Measurements from ENCODE around the gene NECTIN1.

Gene NECTIN1

GRCh38 chr11:119710417-119710816 is 18.6 kb downstream of the NECTIN1 start:
- no peak for DNase-seq

DNA sequence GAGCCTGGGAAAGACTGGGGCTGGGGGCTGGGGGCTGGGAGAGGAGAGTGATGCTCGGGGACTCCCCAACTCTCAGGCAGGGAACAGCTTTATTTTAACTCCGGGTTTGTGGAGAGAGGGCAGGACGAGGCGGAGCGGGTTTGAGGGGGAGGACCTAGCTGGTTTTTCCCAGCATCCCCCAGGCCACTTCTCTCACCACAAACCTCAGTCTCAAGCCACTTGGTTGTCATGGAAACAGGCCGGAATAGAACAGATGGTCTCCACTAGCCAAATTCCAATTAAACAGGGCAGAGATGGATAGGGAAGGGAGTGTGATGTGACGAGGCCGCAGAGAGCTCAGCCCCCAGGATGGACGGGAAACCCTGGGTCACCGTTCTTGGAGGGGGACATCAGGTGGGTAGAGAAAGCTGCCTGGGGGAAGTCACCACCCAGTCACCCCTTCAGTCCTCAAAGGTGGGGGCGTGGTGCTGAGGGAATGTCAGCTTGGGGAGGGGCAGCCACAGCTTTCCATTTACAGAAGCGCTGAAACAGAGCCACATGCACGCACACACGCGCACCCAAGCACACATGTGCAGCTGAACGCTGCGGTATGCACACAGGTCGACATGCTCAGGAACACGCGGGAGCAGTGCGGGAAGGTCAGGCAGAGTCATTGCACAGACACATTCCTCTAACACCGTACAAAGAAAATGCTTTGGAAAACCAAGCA is 19.2 kb downstream of the NECTIN1 start:
- DNase-seq = no peak

- DNase-seq = no peak
These were observed 19.8 kb downstream of the NECTIN1 start for GRCh38 chr11:119709171-119709570.

GRCh38 chr11:119708384-119708783 is 20.6 kb downstream of the NECTIN1 start:
- DNase-seq = no peak

GRCh38 chr11:119706887-119707286 is 22.1 kb downstream of the NECTIN1 start:
- no peak for DNase-seq

GRCh38 chr11:119706029-119706428 is 23.0 kb downstream of the NECTIN1 start:
- no peak for DNase-seq

DNA sequence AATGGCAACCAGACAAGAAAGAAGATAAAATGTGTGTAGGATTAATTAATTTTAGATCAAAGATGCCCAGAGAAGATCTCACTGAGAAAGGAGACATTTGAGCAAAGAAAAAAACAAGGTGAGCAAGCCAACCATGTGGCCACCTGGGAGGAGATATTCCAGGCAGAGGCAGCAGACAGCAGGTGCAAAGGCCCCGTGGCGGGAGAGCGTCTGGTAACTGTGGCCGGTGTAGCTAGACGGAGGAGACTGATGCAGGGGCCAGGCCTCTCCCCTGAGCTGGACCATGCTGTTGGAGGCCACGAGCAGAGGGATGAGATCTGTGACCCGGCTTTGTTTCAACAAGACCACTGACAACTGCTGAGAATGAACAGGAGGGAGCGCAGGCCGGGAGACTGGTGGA is 23.6 kb downstream of the NECTIN1 start:
- no peak for DNase-seq

GRCh38 chr11:119704849-119705248 is 24.2 kb downstream of the NECTIN1 start:
- DNase-seq = no peak

GRCh38 chr11:119701591-119702549 is 27.1 kb downstream of the NECTIN1 start:
- no peak for DNase-seq

DNA sequence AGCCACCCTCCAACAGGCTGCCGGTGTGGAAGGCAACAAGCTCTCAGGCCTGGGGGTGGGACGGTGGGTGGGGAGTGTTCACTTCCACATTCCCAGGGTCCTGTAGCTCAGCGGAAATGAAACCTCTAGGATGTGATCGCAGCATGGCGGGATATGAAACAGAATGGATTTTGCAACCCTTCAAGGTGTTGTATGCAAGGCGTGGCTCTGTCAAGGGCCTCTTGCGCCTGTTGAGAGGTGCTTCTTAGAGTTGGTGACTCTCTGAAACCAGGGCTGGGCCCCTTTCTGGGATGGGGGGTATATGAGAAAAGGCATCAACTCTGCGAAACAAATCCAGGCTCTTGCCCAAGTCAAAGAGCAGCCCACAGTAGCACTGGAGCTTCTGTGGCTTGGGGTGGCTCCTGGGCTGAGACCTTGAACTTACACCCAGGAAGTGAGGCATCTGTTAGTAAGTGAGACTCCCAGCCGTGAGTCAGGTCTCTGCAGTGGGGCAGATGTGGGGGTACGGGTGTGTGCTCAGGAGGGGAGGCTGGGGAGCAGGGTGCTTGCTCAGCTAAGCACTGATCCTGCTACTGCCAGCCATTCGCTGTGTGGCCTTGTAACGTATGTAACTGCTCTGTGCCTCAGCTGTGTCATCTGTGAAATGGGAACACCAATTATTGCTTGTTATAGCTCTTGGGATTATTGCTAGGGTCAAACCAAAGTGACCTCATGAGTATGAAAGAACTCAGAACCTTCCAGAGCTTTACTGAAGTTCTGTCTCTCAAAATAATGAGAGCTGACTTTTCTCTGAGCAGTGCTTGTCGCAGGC is 28.3 kb downstream of the NECTIN1 start:
- DNase-seq = no peak

GRCh38 chr11:119700030-119700429 is 29.0 kb downstream of the NECTIN1 start:
- DNase-seq = no peak

GRCh38 chr11:119699227-119699626 is 29.8 kb downstream of the NECTIN1 start:
- DNase-seq = no peak

- no peak for DNase-seq
These were observed 31.1 kb downstream of the NECTIN1 start for GRCh38 chr11:119697882-119698281.

DNA sequence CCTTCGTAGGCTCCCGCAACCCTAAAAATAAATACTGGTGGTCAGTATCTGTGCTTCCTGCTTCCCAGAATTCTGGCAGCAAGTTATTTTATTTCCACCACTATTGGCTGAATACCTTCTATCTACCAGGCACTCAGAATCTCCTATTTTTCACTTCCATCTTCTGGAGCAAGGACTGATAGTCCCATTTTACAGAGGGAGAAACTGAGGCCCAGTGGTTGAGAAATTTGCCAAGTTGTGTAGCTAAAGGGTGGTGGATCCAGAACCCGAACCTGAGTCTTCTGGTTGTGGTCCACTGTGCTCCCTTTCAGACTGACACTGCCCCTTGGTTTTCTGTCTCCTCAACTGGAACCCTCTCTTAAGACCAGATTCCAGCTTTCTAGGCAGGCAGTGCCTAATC is 31.6 kb downstream of the NECTIN1 start:
- no peak for DNase-seq

- DNase-seq = no peak
These were observed 32.4 kb downstream of the NECTIN1 start for GRCh38 chr11:119696378-119697222.

DNA sequence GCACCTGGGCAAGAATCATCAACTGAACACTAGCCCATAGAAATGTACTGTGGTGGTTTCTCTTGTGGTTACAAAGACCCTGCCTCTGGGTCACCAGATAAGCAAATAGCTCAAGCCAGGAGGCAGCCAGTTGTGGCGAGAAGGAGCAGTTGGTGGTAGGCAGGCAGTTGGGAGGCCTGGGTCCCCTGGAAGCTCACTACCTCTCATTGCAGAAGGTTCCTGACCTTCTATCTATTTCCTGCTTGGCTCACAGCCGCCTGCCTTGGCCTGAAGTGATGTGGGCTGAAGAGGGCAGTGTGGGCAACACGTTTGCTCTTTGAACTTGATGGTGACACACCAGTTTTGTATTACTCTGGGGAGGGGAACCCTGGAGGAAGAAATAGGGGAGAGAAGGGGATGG is 34.7 kb downstream of the NECTIN1 start:
- no peak for DNase-seq

- DNase-seq = no peak
These were observed 35.7 kb downstream of the NECTIN1 start for GRCh38 chr11:119693253-119693815.

DNA sequence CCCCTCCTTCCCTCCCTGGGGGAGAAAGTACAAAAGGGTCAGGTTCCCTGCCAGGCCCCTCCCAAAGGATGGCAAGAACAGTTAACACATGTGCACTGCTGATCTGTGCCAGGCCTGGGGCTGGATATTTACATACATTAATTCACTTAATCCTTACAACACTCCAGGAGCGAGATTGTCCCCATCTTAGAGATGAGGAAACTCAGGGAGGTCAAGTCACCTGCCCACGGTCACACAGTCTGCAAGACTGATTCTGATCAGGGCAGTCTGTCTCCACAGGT is 36.5 kb downstream of the NECTIN1 start:
- no peak for DNase-seq

DNA sequence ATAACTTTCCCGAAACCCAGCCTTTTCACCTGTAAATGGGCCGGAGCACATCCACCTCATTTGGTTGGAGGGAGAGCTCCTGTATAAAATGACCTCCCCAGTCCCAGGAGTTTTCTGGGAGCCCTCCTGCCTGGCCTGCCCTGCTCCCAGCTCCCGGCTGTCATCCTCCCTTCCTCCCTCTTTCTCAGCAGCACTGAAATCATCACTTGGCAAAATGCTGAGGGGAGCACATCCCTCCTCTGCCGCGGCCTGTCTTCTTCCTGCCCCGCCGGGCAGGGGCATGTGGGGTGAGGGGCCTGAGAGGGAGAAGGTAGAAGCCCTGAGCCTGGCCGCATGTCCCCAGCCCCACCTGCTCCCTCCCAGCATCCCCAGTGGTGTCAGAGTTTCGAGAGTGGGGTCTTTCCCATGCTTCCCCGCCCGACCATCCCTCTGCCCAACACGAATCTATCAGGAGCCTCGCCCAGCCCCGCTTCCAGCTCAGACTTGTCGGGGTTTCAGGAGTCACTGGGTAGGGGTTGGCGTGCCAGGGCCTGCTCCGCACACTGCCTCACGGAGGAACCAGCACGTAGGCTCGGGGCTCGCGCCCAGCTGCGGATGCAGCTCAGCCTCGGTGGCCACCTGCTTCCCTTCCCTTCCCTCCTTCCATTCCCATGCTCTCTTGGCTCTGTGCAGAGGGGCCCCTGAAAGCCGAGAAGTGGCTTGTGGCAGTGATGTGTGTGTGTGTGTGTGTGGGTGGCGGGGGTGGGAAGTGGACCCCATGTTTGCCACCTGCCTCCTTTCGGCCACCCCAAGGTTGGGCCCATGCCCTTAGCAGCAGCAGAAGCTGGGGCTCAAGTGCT is 37.1 kb downstream of the NECTIN1 start:
- DNase-seq = no peak

- DNase-seq = peak in 1 of 2 donors; percentile 29
These were observed 37.9 kb downstream of the NECTIN1 start for GRCh38 chr11:119691020-119691666.

DNA sequence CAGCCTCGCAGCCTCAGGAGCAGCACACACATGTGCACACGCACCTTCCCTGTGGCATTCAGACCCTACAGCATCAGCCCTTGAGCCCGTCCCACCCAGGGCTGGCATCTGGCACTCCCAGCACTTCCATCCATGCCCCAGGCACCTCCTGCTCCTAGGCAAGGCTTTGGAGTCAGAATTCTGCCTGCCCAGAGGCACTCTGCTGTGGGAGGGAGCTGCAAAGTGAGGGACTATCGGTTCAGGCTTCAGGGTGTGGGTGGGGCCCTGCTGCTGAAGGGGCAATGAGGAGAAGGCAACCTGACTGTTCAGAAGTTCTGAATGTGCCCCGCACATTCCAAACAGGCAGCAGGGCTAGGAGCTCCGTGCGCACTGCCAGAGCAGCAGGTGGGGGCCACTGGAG is 39.7 kb downstream of the NECTIN1 start:
- DNase-seq = no peak

Measured in CD4-positive, alpha-beta T cell treated with Interferon alpha-2 for 1 hour (primary cell).